ENCODE measurements around the gene FCRL5.

The FCRL5 gene

GRCh38 chr1:157580828-157581210 is 28.5 kb upstream of the FCRL5 start:
- TF ChIP-seq CTCF (IDR thresholded peaks at IDR 0.05) = no peak

GRCh38 chr1:157580179-157580827 is 28.0 kb upstream of the FCRL5 start:
- TF ChIP-seq CTCF (IDR thresholded peaks at IDR 0.05) = peak; percentile 86

GRCh38 chr1:157577420-157577819 is 25.1 kb upstream of the FCRL5 start:
- no peak for TF ChIP-seq CTCF (IDR thresholded peaks at IDR 0.05)

GRCh38 chr1:157575744-157576143 is 23.4 kb upstream of the FCRL5 start:
- TF ChIP-seq CTCF (IDR thresholded peaks at IDR 0.05) = no peak

- TF ChIP-seq CTCF (IDR thresholded peaks at IDR 0.05) = no peak
Measured at GRCh38 chr1:157574836-157575235, 22.5 kb upstream of the FCRL5 start.

- TF ChIP-seq CTCF (IDR thresholded peaks at IDR 0.05) = no peak
Measured at GRCh38 chr1:157566484-157567300, 14.4 kb upstream of the FCRL5 start.

- TF ChIP-seq CTCF (IDR thresholded peaks at IDR 0.05) = no peak
Measured at GRCh38 chr1:157562515-157562914, 10.2 kb upstream of the FCRL5 start.
